IMR-90 (cell line): ENCODE results near the gene GLB1L. TPM values are rescaled to one million over a fixed set of nuclear protein-coding genes. Genes with fewer than 3 reads are reported as not detected.
A peak's percentile ranks its signal among the peaks of the same experiment; 100 is the strongest.

ENCODE experiments used
- ATAC-seq: fragments of 200-7000 bp; cut with Tn5 transposase; 2 replicates; pipeline ENCODE4 v1.9.1; 2020; ENCODE audit warnings: low read depth, mild to moderate bottlenecking, moderate library complexity
- BruUV-seq: library from RNA; stranded (reverse); fragments of 400-500 nt; replicated peaks from 2 replicates; lab custom pipeline; 2021; lab: Mats Ljungman, UMichigan
- CTCF ChIA-PET: fragments of 300-600 bp; formaldehyde crosslinking; extraction: SDS; loops from one replicate; lab custom pipeline; 2021; ENCODE audit warnings: antibody characterized with exemption; lab: Yijun Ruan, JAX
- POLR2A ChIA-PET: fragments of 300-600 bp; sonication (Branson Sonifier 250); formaldehyde crosslinking; loops from one replicate; lab custom pipeline; 2022; ENCODE audit warnings: antibody characterized with exemption; ENCODE audit not compliant: unreplicated experiment; lab: Charles Lee
- DNase-seq: peaks from one replicate; pipeline ENCODE4 v3.0.0; 2013
- H2AFZ ChIP-seq: replicated peaks from 2 replicates; pipeline ENCODE3; 2013; ENCODE audit warnings: low read length, mild to moderate bottlenecking; ENCODE audit not compliant: poor library complexity
- H2AK5ac ChIP-seq: 2 replicates; pipeline ENCODE4 v1.6.1; 2013; ENCODE audit warnings: low read depth, low read length, inconsistent platforms
- H2AK9ac ChIP-seq: replicated peaks from 2 replicates; pipeline ENCODE3; 2013; ENCODE audit warnings: mild to moderate bottlenecking, low read depth, low read length, moderate library complexity; ENCODE audit not compliant: poor library complexity
- H2BK120ac ChIP-seq: 2 replicates; pipeline ENCODE4 v1.6.1; 2013; ENCODE audit warnings: low read depth, low read length, inconsistent platforms
- H2BK15ac ChIP-seq: 3 replicates; pipeline ENCODE4 v1.6.1; 2013; ENCODE audit warnings: low read depth, low read length, inconsistent platforms
- H2BK20ac ChIP-seq: 2 replicates; pipeline ENCODE4 v1.6.1; 2013; ENCODE audit warnings: low read depth, mild to moderate bottlenecking, inconsistent platforms, low read length, moderate library complexity
- H2BK5ac ChIP-seq: 2 replicates; pipeline ENCODE4 v1.6.1; 2013; ENCODE audit warnings: mild to moderate bottlenecking, low read depth, low read length, inconsistent platforms; ENCODE audit not compliant: poor library complexity, severe bottlenecking
- H3K14ac ChIP-seq: replicated peaks from 2 replicates; pipeline ENCODE4 v1.6.1; 2013; ENCODE audit warnings: low read depth, low read length, inconsistent platforms
- H3K18ac ChIP-seq: 2 replicates; pipeline ENCODE4 v1.6.1; 2013; ENCODE audit warnings: low read depth, low read length, control low read depth
- H3K23ac ChIP-seq: 2 replicates; pipeline ENCODE4 v1.6.1; 2013; ENCODE audit warnings: low read depth, low read length, inconsistent platforms
- H3K27ac ChIP-seq: 2 replicates; pipeline ENCODE4 v1.5.1; 2013; ENCODE audit warnings: mild to moderate bottlenecking, control low read depth, low read length; ENCODE audit not compliant: insufficient read depth
- H3K27me3 ChIP-seq: 2 replicates; pipeline ENCODE4 v1.6.1; 2013; ENCODE audit warnings: low read length; ENCODE audit not compliant: control insufficient read depth, insufficient read depth
- H3K36me3 ChIP-seq: 2 replicates; pipeline ENCODE4 v1.6.1; 2013; ENCODE audit warnings: low read length, mixed read lengths; ENCODE audit not compliant: control insufficient read depth, insufficient read depth
- H3K4ac ChIP-seq: 2 replicates; pipeline ENCODE4 v1.6.1; 2013; ENCODE audit warnings: low read depth, low read length, inconsistent platforms
- H3K4me1 ChIP-seq: 2 replicates; pipeline ENCODE4 v1.6.1; 2013; ENCODE audit warnings: low read length, mixed read lengths; ENCODE audit not compliant: control insufficient read depth, insufficient read depth
- H3K4me2 ChIP-seq: 2 replicates; pipeline ENCODE4 v1.6.1; 2013; ENCODE audit warnings: low read depth, mild to moderate bottlenecking, control low read depth, low read length, moderate library complexity
- H3K4me3 ChIP-seq: 2 replicates; pipeline ENCODE4 v1.5.1; 2013; ENCODE audit warnings: low read depth, mild to moderate bottlenecking, control low read depth, low read length, moderate library complexity; ENCODE audit not compliant: insufficient read depth
- H3K56ac ChIP-seq: 2 replicates; pipeline ENCODE4 v1.6.1; 2013; ENCODE audit warnings: low read length, inconsistent platforms; ENCODE audit not compliant: insufficient read depth; ENCODE audit errors: extremely low read depth
- H3K79me1 ChIP-seq, 2 experiments: 2 replicates each; pipeline ENCODE4 v1.6.1; 2013; ENCODE audit warnings: low read length in 2 of 2, inconsistent platforms in 1 of 2, low read depth in 1 of 2
- H3K9ac ChIP-seq: 2 replicates; pipeline ENCODE4 v1.6.1; 2013; ENCODE audit warnings: low read depth, low read length, control low read depth
- H3K9me1 ChIP-seq: 2 replicates; pipeline ENCODE4 v1.6.1; 2013; ENCODE audit warnings: low read length, inconsistent platforms; ENCODE audit not compliant: insufficient read depth
- H3K9me3 ChIP-seq: 2 replicates; pipeline ENCODE4 v1.6.1; 2013; ENCODE audit warnings: low read length; ENCODE audit not compliant: control insufficient read depth, insufficient read depth
- H4K20me1 ChIP-seq: 2 replicates; pipeline ENCODE4 v1.6.1; 2013; ENCODE audit warnings: low read length, inconsistent platforms; ENCODE audit not compliant: insufficient read depth
- H4K5ac ChIP-seq: 2 replicates; pipeline ENCODE4 v1.6.1; 2013; ENCODE audit warnings: mild to moderate bottlenecking, low read depth, low read length, control low read depth
- H4K8ac ChIP-seq, 2 experiments: 2 replicates each; pipeline ENCODE4 v1.6.1; 2013; ENCODE audit warnings: low read depth in 2 of 2, low read length in 2 of 2, control low read depth in 1 of 2, inconsistent platforms in 1 of 2
- H4K91ac ChIP-seq: 2 replicates; pipeline ENCODE4 v1.6.1; 2013; ENCODE audit warnings: low read depth, low read length, inconsistent platforms; ENCODE audit not compliant: insufficient read depth
- CEBPB ChIP-seq: IDR thresholded peaks from 2 replicates; pipeline ENCODE4 v1.6.1; 2012; ENCODE audit warnings: low read depth, low read length, improper control_type of control experiment
- CHD1 ChIP-seq: IDR thresholded peaks from 2 replicates; pipeline ENCODE4 v1.6.1; 2012; ENCODE audit warnings: low read depth, low read length, improper control_type of control experiment
- FOS ChIP-seq: fragments of 150-350 bp; IDR thresholded peaks from 2 replicates; pipeline ENCODE4 v1.6.1; 2016; ENCODE audit warnings: low read depth, low read length
- MAFK ChIP-seq: IDR thresholded peaks from 2 replicates; pipeline ENCODE4 v1.6.1; 2012; ENCODE audit warnings: low read depth, low read length, improper control_type of control experiment
- MAZ ChIP-seq: IDR thresholded peaks from 2 replicates; pipeline ENCODE4 v1.6.1; 2012; ENCODE audit warnings: low read depth, mild to moderate bottlenecking, low read length, improper control_type of control experiment, moderate library complexity, borderline replicate concordance
- MXI1 ChIP-seq: IDR thresholded peaks from 2 replicates; pipeline ENCODE4 v1.6.1; 2012; ENCODE audit warnings: low read depth, mild to moderate bottlenecking, low read length, moderate library complexity, borderline replicate concordance
- NFE2L2 ChIP-seq: fragments of 150-350 bp; IDR thresholded peaks from 2 replicates; pipeline ENCODE4 v1.6.1; 2016; ENCODE audit warnings: low read depth, mild to moderate bottlenecking, low read length
- RCOR1 ChIP-seq: IDR thresholded peaks from 2 replicates; pipeline ENCODE4 v1.6.1; 2012; ENCODE audit warnings: mild to moderate bottlenecking, low read length, improper control_type of control experiment; ENCODE audit not compliant: insufficient replicate concordance
- SMC3 ChIP-seq: fragments of 150-350 bp; IDR thresholded peaks from 2 replicates; pipeline ENCODE4 v1.6.1; 2016; ENCODE audit warnings: low read depth, mild to moderate bottlenecking, antibody characterized with exemption, low read length, moderate library complexity
- WGBS, 2 experiments: methylation state at CpG; one replicate each; pipeline versions ENCODE4 v1.1.5 to v1.1.7; 2013; ENCODE audit warnings: missing lambda C conversion rate in 2 of 2; ENCODE audit not compliant: insufficient read length in 1 of 2; ENCODE audit errors: extremely low coverage in 2 of 2; 5-methylcytosine and 5-hydroxymethylcytosine counted together
- dilution Hi-C: fragments of 300-500 bp; cut with HindIII; formaldehyde crosslinking; loops from one replicate; pipeline ENCODE4 v1.14.3; 2018; ENCODE audit warnings: low sequenced_read_pairs; ENCODE audit not compliant: unreplicated experiment
- in situ Hi-C: fragments of 300-500 bp; cut with MboI; formaldehyde crosslinking; loops from 3 replicates; pipeline ENCODE4 v1.14.3; 2019; ENCODE audit warnings: low sequenced_read_pairs, inconsistent platforms, mixed read lengths
- intact Hi-C: fragments of 100-400 bp; cut with micrococcal nuclease; formaldehyde crosslinking; loops from 2 replicates; pipeline ENCODE4 v1.10.0; 2022
- polyA plus RNA-seq, 3 experiments: library from polyadenylated mRNA; depleted of rRNA; stranded (reverse); fragments of >200 nt; gene quantifications; 2 replicates each; pipeline ENCODE4 v1.2.3, GENCODE V29; 2012; ENCODE audit warnings: low replicate concordance in 1 of 3
- total RNA-seq: library from RNA; depleted of rRNA; stranded (reverse); fragments of >200 nt; gene quantifications from 2 replicates; pipeline ENCODE4 v1.2.3, GENCODE V29; 2012
- TF ChIP-seq, protein P1 (sequence below): fragments of 150-350 bp; IDR thresholded peaks from 2 replicates; pipeline ENCODE4 v1.6.1; 2016; ENCODE audit warnings: low read depth, mild to moderate bottlenecking, low read length, moderate library complexity, borderline replicate concordance
- TF ChIP-seq, protein P2 (sequence below): conservative IDR thresholded peaks from 2 replicates; pipeline ENCODE4 v1.5.1; 2012; ENCODE audit warnings: mild to moderate bottlenecking, low read depth, low read length, improper control_type of control experiment

Gene GLB1L
- total and polyA plus RNA-seq, 2 of the 4 experiments (the other 2 are of a cell fraction) = 4.1 to 6.2 TPM

DNA sequence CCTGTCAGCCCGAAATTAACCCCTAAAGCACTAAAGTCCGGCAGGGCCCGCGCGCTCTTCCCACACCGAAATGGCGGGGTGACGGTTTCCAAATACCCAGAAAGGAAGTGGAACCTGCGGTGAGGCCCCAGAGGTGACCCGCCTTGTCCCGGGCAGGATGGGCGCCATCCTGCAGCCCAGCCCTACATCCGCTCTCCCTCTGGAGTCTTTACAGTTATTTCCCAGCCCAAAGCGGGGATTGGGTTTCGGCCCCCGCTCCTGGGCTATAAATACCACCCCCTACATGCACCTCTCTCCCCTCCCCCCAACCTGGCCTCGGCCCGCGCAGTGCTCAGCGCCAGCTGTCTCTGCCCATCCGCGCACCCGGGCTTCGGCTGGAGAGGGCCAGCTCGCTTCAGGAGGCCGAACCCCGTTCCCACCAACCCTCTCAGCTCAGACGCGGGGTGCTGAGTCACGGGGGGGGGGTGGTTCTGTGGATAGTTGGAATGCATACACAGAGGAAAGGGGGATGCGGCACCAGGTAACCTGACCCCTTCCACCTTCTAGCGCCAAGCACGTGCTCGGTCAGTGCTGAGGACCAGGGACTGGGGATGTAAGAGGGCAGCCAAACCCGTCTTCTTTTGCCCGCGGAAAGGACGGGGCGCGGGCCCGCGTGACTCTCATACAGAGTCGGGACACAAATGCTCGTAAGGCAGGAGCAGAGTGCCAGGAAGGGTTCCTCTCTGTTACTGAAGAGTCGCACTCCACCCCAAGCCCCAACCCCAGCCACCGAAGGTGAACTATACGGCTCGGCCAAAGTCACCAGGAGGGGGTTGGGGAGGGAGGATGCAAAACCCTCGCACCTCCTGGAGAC is 7.9 kb upstream of the GLB1L start, which contains the start of gene TUBA4B (continued):
- TF ChIP-seq RCOR1 = peak; percentile 16
- TF ChIP-seq CHD1 = no peak
- TF ChIP-seq MXI1 = 0 out of 2 replicates have a peak, but pooled peaks have one; percentile 65

DNA sequence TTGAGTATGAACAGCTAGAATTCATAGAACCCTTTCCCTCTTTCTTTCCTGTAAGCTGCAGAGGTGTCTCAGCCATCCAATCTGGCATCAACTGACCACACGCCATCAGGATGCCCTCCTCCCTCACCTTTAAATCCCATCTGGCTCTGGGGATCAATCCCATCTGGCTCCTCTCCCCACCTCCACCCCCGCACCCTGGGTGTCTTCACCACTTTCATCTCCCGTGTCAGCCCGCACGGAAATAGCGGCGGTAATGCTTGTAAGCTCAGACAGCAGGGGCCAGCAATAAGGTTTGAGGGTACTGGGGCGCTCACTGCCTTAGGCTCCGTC is 7.3 kb upstream of the GLB1L start:
- Histone ChIP-seq H4K5ac (no peak overlapping the region; the same call in 1 of the 2 replicates), H4K8ac (peak overlapping the region in 1 of 2 experiments; percentile 40; a peak in 1 of 4 replicates), H3K79me1 (peaks cover 6 to 15% of the 10 kb centered on the region in 2 experiments; a peak in 3 of 4 replicates), H3K14ac (no peak overlapping the region), H2BK15ac (no peak overlapping the region), H2AK5ac (no peak overlapping the region), H4K20me1 (0 out of 2 replicates have a peak, but pooled peaks cover 8% of the 10 kb centered on the region), H3K4me1 (peaks cover 40% of the 10 kb centered on the region), H3K56ac (no peak overlapping the region), H2AFZ (peak overlapping the region; percentile 93), H3K27me3 (peaks cover 13% of the 10 kb centered on the region), H3K9me1 (peaks cover 30% of the 10 kb centered on the region), H3K4ac (peak overlapping the region; percentile 35; the same call in 1 of the 2 replicates), H2BK120ac (peak overlapping the region; percentile 8; the same call in 1 of the 2 replicates), H3K4me2 (peak overlapping the region; percentile 96), H3K4me3 (peak overlapping the region; percentile 57; the same call in 1 of the 2 replicates), H3K27ac (no peak overlapping the region), H3K9me3 (no peaks in the 10 kb centered on the region), H4K91ac (no peak overlapping the region), H2AK9ac (peak overlapping the region; percentile 5), H3K18ac (no peak overlapping the region), H3K9ac (no peak overlapping the region), H3K36me3 (peaks cover 14% of the 10 kb centered on the region; the same call in 1 of the 2 replicates), H3K23ac (no peak overlapping the region), H2BK5ac (no peak overlapping the region), H2BK20ac (no peak overlapping the region)
- in situ Hi-C loops = no loop called here
- intact Hi-C loops = no loop called here
- ATAC-seq = no peak
- POLR2A ChIA-PET = no interaction called here
- 23% methylated on average over 7 of the region's 9 CpGs; no CpG with 5 or more reads in 1 of the 2 experiments for WGBS, 2 experiments
- DNase-seq = no peak
- BruUV-seq = no TSS peak
- CTCF ChIA-PET = interaction anchor here (0.6 kb wide), 1 partner anchor 37 kb away, joined by 3 read pairs; no protein-coding TSS in a partner anchor
- dilution Hi-C loops = no loop called here
- TF ChIP-seq MAZ (no peak), NFE2L2 (no peak), CEBPB (no peak), SMC3 (no peak), MAFK (no peak), FOS (no peak)
- TF ChIP-seq, protein P1, sequence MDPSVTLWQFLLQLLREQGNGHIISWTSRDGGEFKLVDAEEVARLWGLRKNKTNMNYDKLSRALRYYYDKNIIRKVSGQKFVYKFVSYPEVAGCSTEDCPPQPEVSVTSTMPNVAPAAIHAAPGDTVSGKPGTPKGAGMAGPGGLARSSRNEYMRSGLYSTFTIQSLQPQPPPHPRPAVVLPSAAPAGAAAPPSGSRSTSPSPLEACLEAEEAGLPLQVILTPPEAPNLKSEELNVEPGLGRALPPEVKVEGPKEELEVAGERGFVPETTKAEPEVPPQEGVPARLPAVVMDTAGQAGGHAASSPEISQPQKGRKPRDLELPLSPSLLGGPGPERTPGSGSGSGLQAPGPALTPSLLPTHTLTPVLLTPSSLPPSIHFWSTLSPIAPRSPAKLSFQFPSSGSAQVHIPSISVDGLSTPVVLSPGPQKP = no peak
- TF ChIP-seq, protein P2, sequence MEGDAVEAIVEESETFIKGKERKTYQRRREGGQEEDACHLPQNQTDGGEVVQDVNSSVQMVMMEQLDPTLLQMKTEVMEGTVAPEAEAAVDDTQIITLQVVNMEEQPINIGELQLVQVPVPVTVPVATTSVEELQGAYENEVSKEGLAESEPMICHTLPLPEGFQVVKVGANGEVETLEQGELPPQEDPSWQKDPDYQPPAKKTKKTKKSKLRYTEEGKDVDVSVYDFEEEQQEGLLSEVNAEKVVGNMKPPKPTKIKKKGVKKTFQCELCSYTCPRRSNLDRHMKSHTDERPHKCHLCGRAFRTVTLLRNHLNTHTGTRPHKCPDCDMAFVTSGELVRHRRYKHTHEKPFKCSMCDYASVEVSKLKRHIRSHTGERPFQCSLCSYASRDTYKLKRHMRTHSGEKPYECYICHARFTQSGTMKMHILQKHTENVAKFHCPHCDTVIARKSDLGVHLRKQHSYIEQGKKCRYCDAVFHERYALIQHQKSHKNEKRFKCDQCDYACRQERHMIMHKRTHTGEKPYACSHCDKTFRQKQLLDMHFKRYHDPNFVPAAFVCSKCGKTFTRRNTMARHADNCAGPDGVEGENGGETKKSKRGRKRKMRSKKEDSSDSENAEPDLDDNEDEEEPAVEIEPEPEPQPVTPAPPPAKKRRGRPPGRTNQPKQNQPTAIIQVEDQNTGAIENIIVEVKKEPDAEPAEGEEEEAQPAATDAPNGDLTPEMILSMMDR = no peak
